SK-N-SH (cell line): ENCODE data around the gene HLA-DMA. TPM values are rescaled to one million over a fixed set of nuclear protein-coding genes. Genes with fewer than 3 reads are reported as not detected.

Source experiments
- CTCF ChIA-PET: fragments of 300-600, 350-600 bp; formaldehyde crosslinking; extraction: SDS; loops from one replicate; lab custom pipeline; 2021; lab: Yijun Ruan, JAX
- POLR2A ChIA-PET: fragments of 350-600 bp; sonication (Branson Sonifier 250); formaldehyde crosslinking; extraction: SDS; loops from one replicate; lab custom pipeline; 2020; ENCODE audit warnings: antibody characterized with exemption, inconsistent platforms; lab: Yijun Ruan, JAX
- DNase-seq: peaks from one replicate; pipeline ENCODE4 v3.0.0; 2012
- H2AFZ ChIP-seq: fragments of 200-600 bp; sonication (generic); 2 replicates; pipeline ENCODE4 v1.8.1; 2016; ENCODE audit warnings: antibody characterized with exemption, mild to moderate bottlenecking, low read depth
- H3F3A ChIP-seq: fragments of 200-600 bp; sonication (generic); replicated peaks from 2 replicates; pipeline ENCODE3; 2016; ENCODE audit warnings: antibody characterized with exemption, mild to moderate bottlenecking; ENCODE audit not compliant: insufficient read depth
- H3K27ac ChIP-seq, 2 experiments: fragments of 200-500 bp in 1 of 2; fragments of 200-600 bp in 1 of 2; sonication (Bioruptor generic) in 1 of 2; sonication (generic), shearing (Covaris generic) in 1 of 2; 2 replicates each; pipeline versions ENCODE4 v1.5.1 to v1.6.1; 2014 to 2016; ENCODE audit warnings: low read depth in 2 of 2, inconsistent platforms in 1 of 2, low read length in 1 of 2, mild to moderate bottlenecking in 1 of 2, mixed read lengths in 1 of 2
- H3K27me3 ChIP-seq: fragments of 200-600 bp; sonication (generic), shearing (Covaris generic); 2 replicates; pipeline ENCODE4 v1.6.1; 2016; ENCODE audit warnings: mixed run types; ENCODE audit not compliant: insufficient read depth
- H3K36me3 ChIP-seq, 2 experiments: fragments of 200-500 bp in 1 of 2; fragments of 200-600 bp in 1 of 2; sonication (Bioruptor generic) in 1 of 2; sonication (generic) in 1 of 2; replicated peaks in 1 of 2; 2 replicates each; pipeline versions ENCODE3 to v1.5.1; 2014 to 2016; ENCODE audit warnings: low read length in 1 of 2, mild to moderate bottlenecking in 1 of 2; ENCODE audit not compliant: insufficient read depth in 2 of 2, control insufficient read depth in 1 of 2
- H3K4me1 ChIP-seq, 2 experiments: fragments of 200-500 bp in 1 of 2; fragments of 200-600 bp in 1 of 2; sonication (Bioruptor generic) in 1 of 2; sonication (generic), shearing (Covaris generic) in 1 of 2; 2 replicates each; pipeline versions ENCODE4 v1.5.1 to v1.6.1; 2014 to 2016; ENCODE audit warnings: low read depth in 1 of 2, low read length in 1 of 2, mixed run types in 1 of 2; ENCODE audit not compliant: insufficient read depth in 2 of 2, control insufficient read depth in 1 of 2
- H3K4me2 ChIP-seq: fragments of 200-600 bp; sonication (generic), shearing (Covaris generic); 2 replicates; pipeline ENCODE4 v1.6.1; 2017; ENCODE audit warnings: mixed run types
- H3K4me3 ChIP-seq, 2 experiments: fragments of 200-500 bp in 1 of 2; fragments of 200-600 bp in 1 of 2; sonication (Bioruptor generic) in 1 of 2; sonication (generic), shearing (Covaris generic) in 1 of 2; 2 replicates each; pipeline versions ENCODE4 v1.5.1 to v1.8.1; 2014 to 2016; ENCODE audit warnings: low read depth in 2 of 2, inconsistent platforms in 1 of 2, low read length in 1 of 2, mild to moderate bottlenecking in 1 of 2, mixed read lengths in 1 of 2, moderate library complexity in 1 of 2
- H3K79me2 ChIP-seq: fragments of 200-600 bp; sonication (generic); 2 replicates; pipeline ENCODE4 v1.8.1; 2017; ENCODE audit warnings: mild to moderate bottlenecking; ENCODE audit not compliant: insufficient read depth
- H3K9ac ChIP-seq: fragments of 200-600 bp; sonication (generic); 2 replicates; pipeline ENCODE4 v1.6.1; 2017; ENCODE audit warnings: mixed run types
- H3K9me2 ChIP-seq: fragments of 200-600 bp; sonication (generic); 2 replicates; pipeline ENCODE4 v1.6.1; 2017; ENCODE audit warnings: mixed run types
- H3K9me3 ChIP-seq: fragments of 200-600 bp; sonication (generic); 2 replicates; pipeline ENCODE4 v1.6.1; 2017; ENCODE audit warnings: mixed run types, mild to moderate bottlenecking, moderate library complexity
- H4K20me1 ChIP-seq: fragments of 200-600 bp; sonication (generic); 2 replicates; pipeline ENCODE4 v1.6.1; 2017; ENCODE audit warnings: mild to moderate bottlenecking, mixed run types; ENCODE audit not compliant: insufficient read depth
- CHD2 ChIP-seq: fragments of 150-350 bp; IDR thresholded peaks from 2 replicates; pipeline ENCODE4 v1.6.1; 2018; ENCODE audit warnings: low read length; ENCODE audit not compliant: partially characterized antibody
- EP300 ChIP-seq, 2 experiments: IDR thresholded peaks; 2 replicates each; pipeline versions ENCODE4 v1.4.0 to v1.6.1; 2012; ENCODE audit warnings: borderline replicate concordance in 1 of 2, low read depth in 1 of 2, low read length in 1 of 2
- FOSL2 ChIP-seq: IDR thresholded peaks from 2 replicates; pipeline ENCODE4 v1.4.0; 2012; ENCODE audit warnings: low read depth, mild to moderate bottlenecking, moderate library complexity, borderline replicate concordance
- FOXJ3 ChIP-seq: sonication (generic); formaldehyde crosslinking; IDR thresholded peaks from 2 replicates; pipeline ENCODE4 v1.5.1; 2020; ENCODE audit warnings: mild to moderate bottlenecking, missing genetic modification reagents
- GABPA ChIP-seq: IDR thresholded peaks from 2 replicates; pipeline ENCODE4 v1.4.0; 2012; ENCODE audit warnings: low read depth, mild to moderate bottlenecking
- GATA2 ChIP-seq: sonication (generic); formaldehyde crosslinking; IDR thresholded peaks from 2 replicates; pipeline ENCODE4 v1.5.0; 2020; ENCODE audit warnings: mild to moderate bottlenecking, missing genetic modification reagents
- IRF3 ChIP-seq: fragments of 150-350 bp; IDR thresholded peaks from 2 replicates; pipeline ENCODE4 v1.6.1; 2016; ENCODE audit warnings: mild to moderate bottlenecking, low read depth, low read length
- JUND ChIP-seq: IDR thresholded peaks from 2 replicates; pipeline ENCODE4 v1.4.0; 2012
- MAX ChIP-seq: IDR thresholded peaks from 2 replicates; pipeline ENCODE4 v1.4.0; 2012; ENCODE audit warnings: low read depth
- POLR2AphosphoS5 ChIP-seq: IDR thresholded peaks from 2 replicates; pipeline ENCODE4 v1.6.1; 2012; ENCODE audit warnings: low read depth, low read length
- RAD21 ChIP-seq: IDR thresholded peaks from 2 replicates; pipeline ENCODE4 v1.6.1; 2012; ENCODE audit warnings: mild to moderate bottlenecking, low read length
- RFX5 ChIP-seq: IDR thresholded peaks from 2 replicates; pipeline ENCODE4 v1.6.1; 2012; ENCODE audit warnings: mild to moderate bottlenecking, improper control_type of control experiment, low read length
- SMC3 ChIP-seq: IDR thresholded peaks from 2 replicates; pipeline ENCODE4 v1.6.1; 2012; ENCODE audit warnings: low read depth, low read length, improper control_type of control experiment
- TAF1 ChIP-seq: IDR thresholded peaks from 2 replicates; pipeline ENCODE4 v1.6.1; 2012; ENCODE audit warnings: low read depth, mild to moderate bottlenecking, low read length, moderate library complexity, borderline replicate concordance
- USF1 ChIP-seq: IDR thresholded peaks from 2 replicates; pipeline ENCODE4 v1.4.0; 2012; ENCODE audit warnings: low read depth, borderline replicate concordance
- USF2 ChIP-seq: fragments of 150-350 bp; IDR thresholded peaks from 2 replicates; pipeline ENCODE4 v1.6.1; 2017; ENCODE audit warnings: antibody characterized with exemption, low read length, low read depth, borderline replicate concordance
- WGBS: methylation state at CpG from one replicate; pipeline ENCODE4 v1.1.6; 2017; ENCODE audit warnings: low lambda C conversion rate; 5-methylcytosine and 5-hydroxymethylcytosine counted together
- polyA plus RNA-seq, 3 experiments: library from polyadenylated mRNA; depleted of rRNA; stranded (reverse); fragments of >200 nt; gene quantifications; 2 replicates each; pipeline ENCODE4 v1.2.3, GENCODE V29; 2012

The HLA-DMA gene
- polyA plus RNA-seq, 1 of the 3 experiments (the other 2 are of a cell fraction), result 1.2 TPM

- Histone ChIP-seq H3K79me2 (peaks cover 56% of the 10 kb centered on the region), H3K36me3 (peaks cover 75 to 77% of the 10 kb centered on the region in 2 experiments), H2AFZ (no peak overlapping the region), H3K9ac (no peak overlapping the region), H3K27ac (peak overlapping the region in 1 of 2 experiments; percentile 18; a peak in 1 of 4 replicates), H3F3A (peaks cover 98% of the 10 kb centered on the region), H3K9me3 (no peaks in the 10 kb centered on the region), H3K4me3 (no peak overlapping the region), H3K4me1 (peaks cover 12 to 16% of the 10 kb centered on the region in 2 experiments), H3K4me2 (no peak overlapping the region), H4K20me1 (peaks cover 89% of the 10 kb centered on the region), H3K27me3 (no peaks in the 10 kb centered on the region), H3K9me2 (no peaks in the 10 kb centered on the region)
- ChIA-PET CTCF (interaction anchor here (0.7 to 16.2 kb wide), 10 partner anchors 10 to 268 kb away, joined by 3 to 391 read pairs (median 6); partner anchors contain the start of genes BRD2, HLA-DMA, HLA-DMB and TAP2), POLR2A (interaction anchor here (2.2 kb wide), 1 partner anchor 9 kb away, joined by 13 read pairs; no protein-coding TSS in a partner anchor)
- TF ChIP-seq MAX, result no peak
- no peak for TF ChIP-seq FOXJ3 (CRISPR knock-in tag)
- TF ChIP-seq RFX5, result no peak
- TF ChIP-seq GATA2 (CRISPR knock-in tag), result no peak
- TF ChIP-seq RAD21, result no peak
- TF ChIP-seq FOSL2, result no peak
- TF ChIP-seq POLR2AphosphoS5, result no peak
- TF ChIP-seq USF2, result no peak
- no peak for TF ChIP-seq CHD2
- DNase-seq, result no peak
- 93% methylated on average over 11 of the region's 11 CpGs for WGBS
These were observed 27.7 kb upstream of the HLA-DMA start for GRCh38 chr6:32980488-32981038.

- peaks cover 63% of the 10 kb centered on the region for H3K79me2 ChIP-seq
- CTCF ChIA-PET, result interaction anchor here (0.9 to 16.2 kb wide), 10 partner anchors 9 to 268 kb away, joined by 3 to 391 read pairs (median 6); partner anchors contain the start of genes BRD2, HLA-DMA, HLA-DMB and TAP2
These were observed 27.0 kb upstream of the HLA-DMA start for GRCh38 chr6:32979720-32980487.

More at GRCh38 chr6:32979720-32980487, 27.0 kb upstream of the HLA-DMA start:
- POLR2A ChIA-PET, result interaction anchor here (2.2 kb wide), 1 partner anchor 8 kb away, joined by 13 read pairs; no protein-coding TSS in a partner anchor
- Histone ChIP-seq H3K4me2 (no peak overlapping the region), H3K4me1 (peaks cover 18 to 22% of the 10 kb centered on the region in 2 experiments), H3K27me3 (no peaks in the 10 kb centered on the region), H3K27ac (no peak overlapping the region), H4K20me1 (peaks cover 96% of the 10 kb centered on the region), H3F3A (peaks cover 94% of the 10 kb centered on the region), H3K9ac (no peak overlapping the region), H3K4me3 (no peak overlapping the region), H3K9me2 (no peaks in the 10 kb centered on the region), H3K9me3 (no peaks in the 10 kb centered on the region), H2AFZ (no peak overlapping the region), H3K36me3 (peaks cover 81 to 83% of the 10 kb centered on the region in 2 experiments)
- TF ChIP-seq TAF1 (no peak), JUND (no peak), GABPA (no peak), CHD2 (no peak), IRF3 (no peak), EP300 (IDR thresholded peaks at IDR 0.05; ENCODE audit: borderline replicate concordance in 1 of 2, low read depth in 1 of 2, low read length in 1 of 2) (no peak), USF1 (no peak), SMC3 (no peak)
- no peak for DNase-seq
- 98% methylated on average over 12 of the region's 12 CpGs for WGBS
